Peyer's patch (tissue), 4 donors: ENCODE measurements around the gene ZNF76. TPM values are rescaled to one million over a fixed set of nuclear protein-coding genes. Genes with fewer than 3 reads are reported as not detected.

Experiments used
- DNase-seq, 3 donors: peaks; one replicate each; pipeline ENCODE4 v3.0.0-alpha.2; 2017 to 2019
- H3K27ac ChIP-seq, 4 donors: fragments of 200-600 bp; sonication (generic); one replicate each; pipeline ENCODE4 v1.5.1; 2016 to 2019
- H3K27me3 ChIP-seq, 2 donors: fragments of 200-600 bp; sonication (generic); one replicate each; pipeline ENCODE4 v1.5.1; 2019
- H3K36me3 ChIP-seq, 3 donors: fragments of 200-600 bp; sonication (generic); one replicate each; pipeline ENCODE4 v1.5.1; 2016 to 2019
- H3K4me1 ChIP-seq, 4 donors: fragments of 200-600 bp; sonication (generic); one replicate each; pipeline ENCODE4 v1.5.1; 2016 to 2019
- H3K4me3 ChIP-seq, 4 donors: fragments of 200-600 bp; sonication (generic); 1 replicate in 3 of 4; 2 replicates in 1 of 4; pipeline ENCODE4 v1.5.1; 2016 to 2019; ENCODE audit warnings: mild to moderate bottlenecking in 1 of 4
- H3K9me3 ChIP-seq, 4 donors: fragments of 200-600 bp; sonication (generic); one replicate each; pipeline ENCODE4 v1.5.1; 2016 to 2019; ENCODE audit warnings: mild to moderate bottlenecking in 1 of 4
- CTCF ChIP-seq, 6 experiments: fragments of 450-650 bp in 4 of 6; fragments of 200-600 bp in 2 of 6; sonication (generic) in 1 of 6; IDR thresholded peaks; one replicate each; pipeline ENCODE4 v1.5.1; 2017 to 2019; ENCODE audit warnings: antibody characterized with exemption in 6 of 6, mild to moderate bottlenecking in 3 of 6, moderate library complexity in 1 of 6
- POLR2A ChIP-seq, 2 donors: fragments of 450-650 bp; IDR thresholded peaks; one replicate each; pipeline ENCODE4 v1.5.1; 2017; ENCODE audit warnings: antibody characterized with exemption in 2 of 2, mild to moderate bottlenecking in 2 of 2, moderate library complexity in 2 of 2
- total RNA-seq, 4 donors: library from RNA; depleted of rRNA; stranded (reverse); fragments of >200 nt; gene quantifications; one replicate each; pipeline ENCODE4 v1.1.0, GENCODE V29; 2016

Gene ZNF76
- total RNA-seq, 4 donors from 2014 or later: 26.3 to 182 (median 54.8) TPM

GRCh38 chr6:35230498-35230897, 29.0 kb upstream of the ZNF76 start:
- no peaks in the 10 kb centered on the region for H3K36me3 ChIP-seq
- H3K27ac ChIP-seq: no peak overlapping the region
- no peaks in the 10 kb centered on the region for H3K4me1 ChIP-seq
- DNase-seq: no peak
- no peaks in the 10 kb centered on the region for H3K27me3 ChIP-seq
- no peaks in the 10 kb centered on the region for H3K9me3 ChIP-seq
- H3K4me3 ChIP-seq: no peak overlapping the region
- no peak for TF ChIP-seq CTCF (IDR thresholded peaks at IDR 0.05)
- no peak for TF ChIP-seq POLR2A (IDR thresholded peaks at IDR 0.05)

GRCh38 chr6:35230950-35231349, 28.6 kb upstream of the ZNF76 start:
- Histone ChIP-seq H3K27me3 (no peaks in the 10 kb centered on the region), H3K27ac (no peak overlapping the region), H3K36me3 (no peaks in the 10 kb centered on the region), H3K9me3 (no peaks in the 10 kb centered on the region), H3K4me3 (no peak overlapping the region), H3K4me1 (no peaks in the 10 kb centered on the region)
- DNase-seq: no peak
- TF ChIP-seq POLR2A (IDR thresholded peaks at IDR 0.05) (no peak), CTCF (IDR thresholded peaks at IDR 0.05) (no peak)

GRCh38 chr6:35231563-35231962, 28.0 kb upstream of the ZNF76 start:
- no peak for TF ChIP-seq POLR2A (IDR thresholded peaks at IDR 0.05)
- DNase-seq: no peak
- Histone ChIP-seq H3K9me3 (no peaks in the 10 kb centered on the region), H3K36me3 (no peaks in the 10 kb centered on the region), H3K4me3 (no peak overlapping the region), H3K27me3 (no peaks in the 10 kb centered on the region), H3K4me1 (no peaks in the 10 kb centered on the region), H3K27ac (no peak overlapping the region)

GRCh38 chr6:35234901-35235300, 24.6 kb upstream of the ZNF76 start:
- no peaks in the 10 kb centered on the region for H3K4me1 ChIP-seq
- H3K4me3 ChIP-seq: no peak overlapping the region
- no peaks in the 10 kb centered on the region for H3K27me3 ChIP-seq
- no peaks in the 10 kb centered on the region for H3K9me3 ChIP-seq
- no peak for DNase-seq
- no peak overlapping the region for H3K27ac ChIP-seq
- TF ChIP-seq POLR2A (IDR thresholded peaks at IDR 0.05) (no peak), CTCF (IDR thresholded peaks at IDR 0.05) (no peak)
- H3K36me3 ChIP-seq: no peaks in the 10 kb centered on the region

- TF ChIP-seq POLR2A (IDR thresholded peaks at IDR 0.05) (no peak), CTCF (IDR thresholded peaks at IDR 0.05) (no peak)
- H3K9me3 ChIP-seq: no peaks in the 10 kb centered on the region
- H3K36me3 ChIP-seq: no peaks in the 10 kb centered on the region
- no peaks in the 10 kb centered on the region for H3K4me1 ChIP-seq
- H3K27ac ChIP-seq: no peak overlapping the region
- no peaks in the 10 kb centered on the region for H3K27me3 ChIP-seq
- no peak overlapping the region for H3K4me3 ChIP-seq
- no peak for DNase-seq
Observed at GRCh38 chr6:35236223-35236622, 23.3 kb upstream of the ZNF76 start.

GRCh38 chr6:35237476-35237875, 22.1 kb upstream of the ZNF76 start:
- TF ChIP-seq CTCF (IDR thresholded peaks at IDR 0.05) (no peak), POLR2A (IDR thresholded peaks at IDR 0.05) (no peak)
- Histone ChIP-seq H3K27ac (no peak overlapping the region), H3K27me3 (no peaks in the 10 kb centered on the region), H3K4me3 (no peak overlapping the region), H3K9me3 (no peaks in the 10 kb centered on the region), H3K36me3 (no peaks in the 10 kb centered on the region), H3K4me1 (no peaks in the 10 kb centered on the region)
- DNase-seq: no peak
